HEK293 (cell line): Measurements from ENCODE around the gene P2RY2.

Experiments used
- CTCF ChIA-PET: fragments of 350-600 bp; formaldehyde crosslinking; extraction: SDS; loops from one replicate; lab custom pipeline; 2021; ENCODE audit warnings: antibody characterized with exemption; lab: Yijun Ruan, JAX
- POLR2A ChIA-PET: fragments of 300-600 bp; formaldehyde crosslinking; extraction: SDS; loops from one replicate; lab custom pipeline; 2020; ENCODE audit warnings: antibody characterized with exemption, inconsistent platforms; lab: Yijun Ruan, JAX
- H3K27ac ChIP-seq: fragments of 200-500 bp; sonication (Bioruptor generic); 2 replicates; pipeline ENCODE4 v1.5.1; 2014; ENCODE audit warnings: low read depth, low read length, control low read depth, inconsistent platforms; ENCODE audit errors: extremely low read depth
- H3K36me3 ChIP-seq, 2 experiments: fragments of 200-500 bp in 1 of 2; sonication (Bioruptor generic) in 1 of 2; 1 replicate in 1 of 2; 2 replicates in 1 of 2; pipeline ENCODE4 v1.5.1; 2014 to 2017; ENCODE audit warnings: inconsistent platforms in 2 of 2, low read length in 2 of 2; ENCODE audit not compliant: control insufficient read depth in 2 of 2, insufficient read depth in 1 of 2
- H3K4me1 ChIP-seq: fragments of 200-500 bp; sonication (Bioruptor generic); 2 replicates; pipeline ENCODE4 v1.5.1; 2014; ENCODE audit warnings: mild to moderate bottlenecking, low read length, inconsistent platforms; ENCODE audit not compliant: control insufficient read depth, insufficient read depth
- H3K4me3 ChIP-seq: 2 replicates; pipeline ENCODE4 v1.5.1; 2011; ENCODE audit warnings: low read depth, mild to moderate bottlenecking, control low read depth, low read length, moderate library complexity
- H3K9me3 ChIP-seq: fragments of 200-500 bp; sonication (Bioruptor generic); 2 replicates; pipeline ENCODE4 v1.5.1; 2014; ENCODE audit warnings: low read depth, low read length, inconsistent platforms; ENCODE audit not compliant: control insufficient read depth, insufficient read depth
- AEBP2 ChIP-seq: fragments of 450-650 bp; formaldehyde crosslinking; IDR thresholded peaks from 2 replicates; pipeline ENCODE4 v1.5.1; 2016; ENCODE audit warnings: missing biosample characterization, missing genetic modification characterization, borderline replicate concordance
- GLIS1 ChIP-seq: fragments of 450-650 bp; formaldehyde crosslinking; IDR thresholded peaks from 2 replicates; pipeline ENCODE4 v1.5.1; 2016; ENCODE audit warnings: missing biosample characterization, missing genetic modification characterization
- SP7 ChIP-seq: fragments of 450-650 bp; formaldehyde crosslinking; IDR thresholded peaks from 2 replicates; pipeline ENCODE4 v1.5.1; 2016; ENCODE audit warnings: missing biosample characterization, missing genetic modification characterization
- ZBTB8A ChIP-seq: fragments of 450-650 bp; formaldehyde crosslinking; IDR thresholded peaks from 2 replicates; pipeline ENCODE4 v1.5.1; 2016; ENCODE audit warnings: missing biosample characterization, missing genetic modification characterization
- ZFP3 ChIP-seq: fragments of 450-650 bp; formaldehyde crosslinking; IDR thresholded peaks from 2 replicates; pipeline ENCODE4 v1.5.1; 2016; ENCODE audit warnings: low read depth, missing biosample characterization, missing genetic modification characterization
- ZIC2 ChIP-seq: fragments of 450-650 bp; formaldehyde crosslinking; IDR thresholded peaks from 2 replicates; pipeline ENCODE4 v1.5.1; 2016; ENCODE audit warnings: missing biosample characterization, missing genetic modification characterization
- ZNF140 ChIP-seq: fragments of 450-650 bp; formaldehyde crosslinking; IDR thresholded peaks from 2 replicates; pipeline ENCODE4 v1.5.1; 2016; ENCODE audit warnings: missing biosample characterization, missing genetic modification characterization
- ZNF248 ChIP-seq: fragments of 450-650 bp; formaldehyde crosslinking; IDR thresholded peaks from 2 replicates; pipeline ENCODE4 v1.5.1; 2017; ENCODE audit warnings: missing biosample characterization, missing genetic modification characterization
- ZNF423 ChIP-seq: fragments of 450-650 bp; formaldehyde crosslinking; IDR thresholded peaks from 2 replicates; pipeline ENCODE4 v1.5.1; 2016; ENCODE audit warnings: missing biosample characterization, missing genetic modification characterization
- ZNF433 ChIP-seq: fragments of 450-650 bp; formaldehyde crosslinking; IDR thresholded peaks from 2 replicates; pipeline ENCODE4 v1.5.1; 2016; ENCODE audit warnings: missing biosample characterization, missing genetic modification characterization, low read depth
- ZNF488 ChIP-seq: fragments of 450-650 bp; formaldehyde crosslinking; IDR thresholded peaks from 2 replicates; pipeline ENCODE4 v1.5.1; 2016; ENCODE audit warnings: missing biosample characterization, missing genetic modification characterization
- ZNF624 ChIP-seq: fragments of 450-650 bp; formaldehyde crosslinking; IDR thresholded peaks from 2 replicates; pipeline ENCODE4 v1.5.1; 2017; ENCODE audit warnings: missing biosample characterization, missing genetic modification characterization
- ZNF654 ChIP-seq: fragments of 450-650 bp; formaldehyde crosslinking; IDR thresholded peaks from 2 replicates; pipeline ENCODE4 v1.5.1; 2016; ENCODE audit warnings: low read depth, missing biosample characterization, missing genetic modification characterization
- ZNF704 ChIP-seq: fragments of 450-650 bp; formaldehyde crosslinking; IDR thresholded peaks from 2 replicates; pipeline ENCODE4 v1.5.1; 2016; ENCODE audit warnings: missing biosample characterization, missing genetic modification characterization
- ZNF707 ChIP-seq: fragments of 450-650 bp; formaldehyde crosslinking; IDR thresholded peaks from 2 replicates; pipeline ENCODE4 v1.5.1; 2016; ENCODE audit warnings: missing biosample characterization, missing genetic modification characterization
- ZNF747 ChIP-seq: fragments of 450-650 bp; formaldehyde crosslinking; IDR thresholded peaks from 2 replicates; pipeline ENCODE4 v1.5.1; 2016; ENCODE audit warnings: missing biosample characterization, missing genetic modification characterization
- ZNF776 ChIP-seq: fragments of 450-650 bp; formaldehyde crosslinking; IDR thresholded peaks from 2 replicates; pipeline ENCODE4 v1.5.0; 2017; ENCODE audit warnings: missing biosample characterization, missing genetic modification characterization, borderline replicate concordance
- TF ChIP-seq, protein P1 (sequence below): IDR thresholded peaks from 2 replicates; pipeline ENCODE4 v1.6.1; 2011; ENCODE audit warnings: mild to moderate bottlenecking, low read depth, low read length, borderline replicate concordance

The P2RY2 gene

DNA sequence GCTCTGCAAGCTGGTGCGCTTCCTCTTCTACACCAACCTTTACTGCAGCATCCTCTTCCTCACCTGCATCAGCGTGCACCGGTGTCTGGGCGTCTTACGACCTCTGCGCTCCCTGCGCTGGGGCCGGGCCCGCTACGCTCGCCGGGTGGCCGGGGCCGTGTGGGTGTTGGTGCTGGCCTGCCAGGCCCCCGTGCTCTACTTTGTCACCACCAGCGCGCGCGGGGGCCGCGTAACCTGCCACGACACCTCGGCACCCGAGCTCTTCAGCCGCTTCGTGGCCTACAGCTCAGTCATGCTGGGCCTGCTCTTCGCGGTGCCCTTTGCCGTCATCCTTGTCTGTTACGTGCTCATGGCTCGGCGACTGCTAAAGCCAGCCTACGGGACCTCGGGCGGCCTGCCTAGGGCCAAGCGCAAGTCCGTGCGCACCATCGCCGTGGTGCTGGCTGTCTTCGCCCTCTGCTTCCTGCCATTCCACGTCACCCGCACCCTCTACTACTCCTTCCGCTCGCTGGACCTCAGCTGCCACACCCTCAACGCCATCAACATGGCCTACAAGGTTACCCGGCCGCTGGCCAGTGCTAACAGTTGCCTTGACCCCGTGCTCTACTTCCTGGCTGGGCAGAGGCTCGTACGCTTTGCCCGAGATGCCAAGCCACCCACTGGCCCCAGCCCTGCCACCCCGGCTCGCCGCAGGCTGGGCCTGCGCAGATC lies 16.5 kb downstream of the P2RY2 start (continued):
- TF ChIP-seq SP7 (tag by site-specific recombination) (no peak), ZNF140 (tag by site-specific recombination) (no peak), ZNF488 (tag by site-specific recombination) (no peak), ZNF707 (tag by site-specific recombination) (no peak), ZNF704 (tag by site-specific recombination) (no peak)

- ChIA-PET POLR2A (no interaction called here), CTCF (interaction anchor here (0.7 to 4.0 kb wide), 14 partner anchors 10 to 513 kb away, joined by 3 to 62 read pairs (median 4); no protein-coding TSS in a partner anchor)
- no peaks in the 10 kb centered on the region for H3K9me3 ChIP-seq
- TF ChIP-seq ZIC2 (tag by site-specific recombination) (no peak), ZNF433 (tag by site-specific recombination) (no peak), ZFP3 (no peak), AEBP2 (tag by site-specific recombination) (no peak), GLIS1 (tag by site-specific recombination) (no peak), ZNF654 (no peak)
- no peak overlapping the region for H3K4me3 ChIP-seq
- no peak overlapping the region for H3K27ac ChIP-seq
- H3K36me3 ChIP-seq: no peaks in the 10 kb centered on the region
- H3K4me1 ChIP-seq: no peaks in the 10 kb centered on the region
Observed at GRCh38 chr11:73235236-73235786, 17.2 kb downstream of the P2RY2 start.

- ChIA-PET CTCF (interaction anchor here (0.5 to 4.0 kb wide), 32 partner anchors 9 to 514 kb away, joined by 3 to 62 read pairs (median 4); no protein-coding TSS in a partner anchor), POLR2A (no interaction called here)
- no peak overlapping the region for H3K27ac ChIP-seq
- no peaks in the 10 kb centered on the region for H3K36me3 ChIP-seq
- TF ChIP-seq ZNF776 (tag by site-specific recombination) (no peak), ZBTB8A (tag by site-specific recombination) (no peak), ZNF747 (no peak), ZNF248 (tag by site-specific recombination) (no peak), ZNF624 (tag by site-specific recombination) (no peak), ZNF423 (tag by site-specific recombination) (no peak)
- TF ChIP-seq, protein P1, sequence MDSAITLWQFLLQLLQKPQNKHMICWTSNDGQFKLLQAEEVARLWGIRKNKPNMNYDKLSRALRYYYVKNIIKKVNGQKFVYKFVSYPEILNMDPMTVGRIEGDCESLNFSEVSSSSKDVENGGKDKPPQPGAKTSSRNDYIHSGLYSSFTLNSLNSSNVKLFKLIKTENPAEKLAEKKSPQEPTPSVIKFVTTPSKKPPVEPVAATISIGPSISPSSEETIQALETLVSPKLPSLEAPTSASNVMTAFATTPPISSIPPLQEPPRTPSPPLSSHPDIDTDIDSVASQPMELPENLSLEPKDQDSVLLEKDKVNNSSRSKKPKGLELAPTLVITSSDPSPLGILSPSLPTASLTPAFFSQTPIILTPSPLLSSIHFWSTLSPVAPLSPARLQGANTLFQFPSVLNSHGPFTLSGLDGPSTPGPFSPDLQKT: no peak
- H3K9me3 ChIP-seq: no peaks in the 10 kb centered on the region
- no peak overlapping the region for H3K4me3 ChIP-seq
- H3K4me1 ChIP-seq: no peaks in the 10 kb centered on the region
Observed at GRCh38 chr11:73236205-73236765, 18.2 kb downstream of the P2RY2 start.
